Type B pancreatic cell (in vitro differentiated cells): Measurements from ENCODE around the gene SLAMF6. TPM values are rescaled to one million over a fixed set of nuclear protein-coding genes. Genes with fewer than 3 reads are reported as not detected.

Experiments used
- DNase-seq: peaks from one replicate; pipeline ENCODE4 v3.0.0; 2021; ENCODE audit warnings: mixed read lengths; ENCODE audit not compliant: unreplicated experiment; ENCODE audit errors: extremely low spot score
- H3K27ac Mint-ChIP-seq: 2 replicates; pipeline ENCODE4 v1.8.0; 2021; ENCODE audit warnings: mild to moderate bottlenecking, mixed read lengths
- H3K27me3 Mint-ChIP-seq: 2 replicates; pipeline ENCODE4 v1.8.0; 2021; ENCODE audit warnings: mixed read lengths
- H3K36me3 Mint-ChIP-seq: 2 replicates; pipeline ENCODE4 v1.8.0; 2021; ENCODE audit warnings: mixed read lengths
- H3K4me1 Mint-ChIP-seq: one replicate; pipeline ENCODE4 v1.8.0; 2021; ENCODE audit warnings: mixed read lengths; ENCODE audit not compliant: unreplicated experiment
- H3K4me3 Mint-ChIP-seq: 2 replicates; pipeline ENCODE4 v1.8.0; 2021; ENCODE audit warnings: mild to moderate bottlenecking, mixed read lengths
- H3K9me3 Mint-ChIP-seq: 2 replicates; pipeline ENCODE4 v1.8.0; 2021; ENCODE audit warnings: mixed read lengths
- CTCF ChIP-seq: fragments of 200-600 bp; sonication (generic); conservative IDR thresholded peaks from 2 replicates; pipeline ENCODE4 v1.5.0; 2021; ENCODE audit warnings: antibody characterized with exemption, mild to moderate bottlenecking
- total RNA-seq: library from RNA; stranded (reverse); gene quantifications from 2 replicates; pipeline ENCODE4 v1.2.1, GENCODE V29; 2021; ENCODE audit warnings: low replicate concordance

SLAMF6 gene
- total RNA-seq, 1 donor from 2014 or later = not detected

DNA sequence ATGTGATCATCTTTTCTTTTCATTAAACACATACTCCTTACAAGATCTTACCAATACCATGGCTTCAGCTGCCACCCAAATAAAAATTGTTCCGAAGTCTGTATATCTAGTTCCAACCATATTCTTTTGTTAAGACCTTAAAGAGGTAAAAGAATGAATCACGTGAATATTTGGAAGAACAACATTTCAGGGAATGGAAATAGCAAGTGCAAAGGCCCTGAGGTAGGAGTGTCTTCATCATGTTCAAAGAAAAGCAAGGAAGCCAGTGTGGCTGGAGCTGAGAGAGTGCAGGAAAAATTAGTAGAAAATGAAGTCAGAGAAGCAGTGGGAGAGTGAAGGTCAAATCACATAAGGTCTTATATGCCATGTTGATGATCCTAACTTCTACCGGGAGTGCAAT lies 50.9 kb downstream of the SLAMF6 start:
- no peak for TF ChIP-seq CTCF
- Mint-ChIP-seq H3K27ac (no peak overlapping the region), H3K27me3 (peaks cover 4% of the 10 kb centered on the region), H3K9me3 (no peaks in the 10 kb centered on the region), H3K36me3 (no peaks in the 10 kb centered on the region), H3K4me1 (no peaks in the 10 kb centered on the region), H3K4me3 (no peak overlapping the region)
- no peak for DNase-seq

GRCh38 chr1:160471253-160471652 lies 51.8 kb downstream of the SLAMF6 start:
- Mint-ChIP-seq H3K27ac (no peak overlapping the region), H3K36me3 (no peaks in the 10 kb centered on the region), H3K9me3 (no peaks in the 10 kb centered on the region), H3K27me3 (peaks cover 4% of the 10 kb centered on the region), H3K4me1 (no peaks in the 10 kb centered on the region), H3K4me3 (no peak overlapping the region)
- TF ChIP-seq CTCF = no peak
- no peak for DNase-seq

DNA sequence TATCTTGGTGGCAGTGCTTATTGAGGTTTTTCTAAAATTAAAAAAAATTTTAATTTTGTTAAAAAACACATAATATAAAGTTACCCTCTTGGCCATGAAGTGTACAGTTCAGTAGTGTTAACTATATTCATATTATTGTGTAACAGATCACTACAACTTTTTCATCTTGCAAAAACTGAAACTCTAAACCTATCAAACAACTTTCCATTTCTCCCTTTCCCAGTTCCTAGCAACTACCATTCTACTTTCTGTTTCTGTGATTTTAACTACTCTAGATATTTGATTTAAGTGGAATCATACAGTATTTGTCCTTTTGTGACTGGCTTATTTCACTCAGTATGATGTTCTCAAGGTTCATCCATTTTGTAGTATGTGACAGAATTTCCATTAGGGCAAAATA lies 55.5 kb downstream of the SLAMF6 start:
- H3K4me3 Mint-ChIP-seq = no peak overlapping the region
- H3K36me3 Mint-ChIP-seq = no peaks in the 10 kb centered on the region
- no peak overlapping the region for H3K27ac Mint-ChIP-seq
- no peaks in the 10 kb centered on the region for H3K9me3 Mint-ChIP-seq
- peaks cover 21% of the 10 kb centered on the region for H3K27me3 Mint-ChIP-seq
- DNase-seq = no peak
- no peaks in the 10 kb centered on the region for H3K4me1 Mint-ChIP-seq
- no peak for TF ChIP-seq CTCF

GRCh38 chr1:160466961-160467360 lies 56.1 kb downstream of the SLAMF6 start:
- Mint-ChIP-seq H3K4me1 (no peaks in the 10 kb centered on the region), H3K4me3 (no peak overlapping the region), H3K27ac (no peak overlapping the region), H3K27me3 (peaks cover 21% of the 10 kb centered on the region), H3K9me3 (no peaks in the 10 kb centered on the region), H3K36me3 (no peaks in the 10 kb centered on the region)
- no peak for TF ChIP-seq CTCF
- DNase-seq = no peak

GRCh38 chr1:160465123-160465522 lies 57.9 kb downstream of the SLAMF6 start:
- no peak overlapping the region for H3K4me3 Mint-ChIP-seq
- no peaks in the 10 kb centered on the region for H3K9me3 Mint-ChIP-seq
- no peaks in the 10 kb centered on the region for H3K36me3 Mint-ChIP-seq
- no peak overlapping the region for H3K27ac Mint-ChIP-seq
- DNase-seq = no peak
- H3K27me3 Mint-ChIP-seq = peaks cover 25% of the 10 kb centered on the region
- no peak for TF ChIP-seq CTCF
- peaks cover 4% of the 10 kb centered on the region for H3K4me1 Mint-ChIP-seq

DNA sequence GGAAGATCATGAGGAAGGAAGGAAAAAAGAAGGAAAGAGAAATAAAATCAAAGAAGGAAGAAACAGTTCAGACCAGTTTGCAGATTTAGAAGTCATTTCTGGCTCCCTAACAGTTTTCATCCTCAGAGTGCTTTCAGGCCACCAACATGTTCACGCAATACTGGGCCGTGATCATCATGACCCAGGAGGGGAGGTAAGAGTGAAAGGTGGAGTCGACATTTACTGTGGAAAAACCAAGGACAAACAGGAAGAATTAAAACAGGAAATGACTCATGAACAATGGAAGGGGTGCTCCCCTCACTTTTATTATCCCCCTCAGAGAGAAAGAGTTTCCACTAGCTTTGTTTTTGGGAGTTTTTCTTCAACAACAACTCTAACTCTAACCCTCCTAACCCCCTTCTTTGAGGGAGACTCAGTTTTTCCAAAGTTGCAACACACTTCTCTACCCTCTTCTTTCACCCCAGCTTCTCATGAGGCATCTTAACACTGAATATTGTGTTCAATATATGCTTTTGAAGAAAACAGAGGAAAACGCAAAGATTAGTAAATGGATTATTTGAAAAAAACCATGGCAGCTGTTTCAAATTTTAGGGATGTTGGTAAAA lies 62.3 kb downstream of the SLAMF6 start:
- Mint-ChIP-seq H3K9me3 (no peaks in the 10 kb centered on the region), H3K4me3 (no peak overlapping the region), H3K27me3 (peaks cover 20% of the 10 kb centered on the region), H3K27ac (no peak overlapping the region), H3K36me3 (no peaks in the 10 kb centered on the region), H3K4me1 (peaks cover 4% of the 10 kb centered on the region)
- no peak for DNase-seq
- TF ChIP-seq CTCF = no peak
